Osteoblast (primary cell): ENCODE results near the gene NLGN1. TPM values are rescaled to one million over a fixed set of nuclear protein-coding genes. Genes with fewer than 3 reads are reported as not detected.

Source experiments
- DNase-seq: peaks from one replicate; pipeline ENCODE4 v3.0.0; 2011; ENCODE audit warnings: low spot score, mixed read lengths; ENCODE audit not compliant: insufficient read length; ENCODE audit errors: missing footprints
- H2AFZ ChIP-seq: 2 replicates; pipeline ENCODE4 v1.6.0; 2011; ENCODE audit warnings: mild to moderate bottlenecking, low read length
- H3K27ac ChIP-seq: 2 replicates; pipeline ENCODE4 v1.5.1; 2011; ENCODE audit warnings: mild to moderate bottlenecking, low read depth, low read length, moderate library complexity
- H3K27me3 ChIP-seq: 2 replicates; pipeline ENCODE4 v1.6.0; 2012; ENCODE audit warnings: mild to moderate bottlenecking, control low read depth, inconsistent platforms, low read length, moderate library complexity; ENCODE audit not compliant: insufficient read depth
- H3K36me3 ChIP-seq: 2 replicates; pipeline ENCODE4 v1.5.1; 2011; ENCODE audit warnings: mild to moderate bottlenecking, low read length, control low read depth, moderate library complexity; ENCODE audit not compliant: insufficient read depth
- H3K4me1 ChIP-seq: 2 replicates; pipeline ENCODE4 v1.5.1; 2011; ENCODE audit warnings: mild to moderate bottlenecking, low read length, control low read depth, moderate library complexity; ENCODE audit not compliant: insufficient read depth
- H3K4me2 ChIP-seq: 2 replicates; pipeline ENCODE4 v1.6.0; 2011; ENCODE audit warnings: mild to moderate bottlenecking, low read length; ENCODE audit not compliant: insufficient read depth
- H3K4me3 ChIP-seq: fragments of 200-600 bp; sonication (generic); 3 replicates; pipeline ENCODE4 v1.5.1; 2012; ENCODE audit warnings: mild to moderate bottlenecking, low read length, inconsistent platforms; ENCODE audit not compliant: insufficient read depth
- H3K79me2 ChIP-seq: 2 replicates; pipeline ENCODE4 v1.6.0; 2012; ENCODE audit warnings: mild to moderate bottlenecking, low read length, control low read depth, inconsistent platforms; ENCODE audit not compliant: insufficient read depth
- H3K9me3 ChIP-seq: 2 replicates; pipeline ENCODE4 v1.5.1; 2011; ENCODE audit warnings: low read depth, low read length, control low read depth
- H4K20me1 ChIP-seq: 2 replicates; pipeline ENCODE4 v1.6.0; 2012; ENCODE audit warnings: mild to moderate bottlenecking, low read length, control low read depth; ENCODE audit not compliant: insufficient read depth
- total RNA-seq: library from RNA; depleted of rRNA; stranded (reverse); fragments of >200 nt; gene quantifications from 2 replicates; pipeline ENCODE4 v1.2.3, GENCODE V29; 2012
- TF ChIP-seq, protein P1 (sequence below): IDR thresholded peaks from 2 replicates; pipeline ENCODE4 v1.5.1; 2011; ENCODE audit warnings: mild to moderate bottlenecking, low read depth, low read length, moderate library complexity; ENCODE audit errors: extremely low read depth

The NLGN1 gene
- total RNA-seq, 1 donor, result 9.0 TPM

DNA sequence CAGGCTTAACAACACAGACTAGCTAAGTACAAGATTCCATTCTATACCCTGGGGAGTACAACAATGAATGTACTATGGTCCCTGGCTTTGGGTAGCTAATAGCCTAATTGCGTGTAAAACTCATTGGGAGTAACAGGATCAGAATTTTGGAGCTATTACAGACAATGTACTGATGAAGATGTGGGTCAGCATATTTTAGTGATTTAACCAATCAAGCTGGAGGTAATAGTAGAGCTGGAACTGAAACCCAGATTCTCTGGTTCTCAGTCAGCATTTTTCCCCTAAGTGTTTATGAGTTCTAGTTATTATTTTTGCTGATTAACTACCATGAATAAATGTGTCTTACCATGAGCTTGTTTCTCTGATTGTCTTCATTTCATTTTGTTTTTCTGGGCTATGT lies 578.7 kb downstream of the NLGN1 start:
- no peaks in the 10 kb centered on the region for H3K79me2 ChIP-seq
- TF ChIP-seq, protein P1, sequence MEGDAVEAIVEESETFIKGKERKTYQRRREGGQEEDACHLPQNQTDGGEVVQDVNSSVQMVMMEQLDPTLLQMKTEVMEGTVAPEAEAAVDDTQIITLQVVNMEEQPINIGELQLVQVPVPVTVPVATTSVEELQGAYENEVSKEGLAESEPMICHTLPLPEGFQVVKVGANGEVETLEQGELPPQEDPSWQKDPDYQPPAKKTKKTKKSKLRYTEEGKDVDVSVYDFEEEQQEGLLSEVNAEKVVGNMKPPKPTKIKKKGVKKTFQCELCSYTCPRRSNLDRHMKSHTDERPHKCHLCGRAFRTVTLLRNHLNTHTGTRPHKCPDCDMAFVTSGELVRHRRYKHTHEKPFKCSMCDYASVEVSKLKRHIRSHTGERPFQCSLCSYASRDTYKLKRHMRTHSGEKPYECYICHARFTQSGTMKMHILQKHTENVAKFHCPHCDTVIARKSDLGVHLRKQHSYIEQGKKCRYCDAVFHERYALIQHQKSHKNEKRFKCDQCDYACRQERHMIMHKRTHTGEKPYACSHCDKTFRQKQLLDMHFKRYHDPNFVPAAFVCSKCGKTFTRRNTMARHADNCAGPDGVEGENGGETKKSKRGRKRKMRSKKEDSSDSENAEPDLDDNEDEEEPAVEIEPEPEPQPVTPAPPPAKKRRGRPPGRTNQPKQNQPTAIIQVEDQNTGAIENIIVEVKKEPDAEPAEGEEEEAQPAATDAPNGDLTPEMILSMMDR, result no peak
- no peaks in the 10 kb centered on the region for H3K27me3 ChIP-seq
- no peaks in the 10 kb centered on the region for H3K36me3 ChIP-seq
- no peaks in the 10 kb centered on the region for H4K20me1 ChIP-seq
- H2AFZ ChIP-seq, result no peak overlapping the region
- H3K4me3 ChIP-seq, result no peak overlapping the region
- H3K27ac ChIP-seq, result no peak overlapping the region
- no peak for DNase-seq
- no peaks in the 10 kb centered on the region for H3K9me3 ChIP-seq
- peaks cover 5% of the 10 kb centered on the region for H3K4me1 ChIP-seq
- no peak overlapping the region for H3K4me2 ChIP-seq

DNA sequence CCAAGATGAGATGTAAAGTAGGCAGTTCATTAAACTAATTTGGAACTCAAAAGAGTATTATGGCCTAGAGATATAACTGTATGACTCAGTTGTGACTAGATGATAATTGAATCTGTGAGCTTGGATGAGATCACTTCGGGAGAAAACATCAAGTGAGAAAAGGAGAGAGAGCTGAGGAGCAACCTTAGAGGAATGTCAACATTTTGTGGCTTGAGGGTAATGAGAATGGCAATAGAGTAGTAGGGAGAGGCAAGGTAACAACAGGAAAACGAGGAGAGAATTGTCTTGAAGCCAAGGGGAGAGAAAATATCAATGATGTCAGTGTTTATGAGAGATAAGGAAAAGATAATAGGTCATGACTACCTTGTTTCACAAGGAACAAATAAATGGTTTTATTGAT lies 580.2 kb downstream of the NLGN1 start:
- DNase-seq, result no peak
- peaks cover 5% of the 10 kb centered on the region for H3K4me1 ChIP-seq
- no peaks in the 10 kb centered on the region for H4K20me1 ChIP-seq
- no peak overlapping the region for H3K27ac ChIP-seq
- no peaks in the 10 kb centered on the region for H3K9me3 ChIP-seq
- no peaks in the 10 kb centered on the region for H3K27me3 ChIP-seq
- H2AFZ ChIP-seq, result no peak overlapping the region
- H3K36me3 ChIP-seq, result no peaks in the 10 kb centered on the region
- H3K79me2 ChIP-seq, result no peaks in the 10 kb centered on the region
- TF ChIP-seq, protein P1, result no peak
- no peak overlapping the region for H3K4me2 ChIP-seq
- no peak overlapping the region for H3K4me3 ChIP-seq

DNA sequence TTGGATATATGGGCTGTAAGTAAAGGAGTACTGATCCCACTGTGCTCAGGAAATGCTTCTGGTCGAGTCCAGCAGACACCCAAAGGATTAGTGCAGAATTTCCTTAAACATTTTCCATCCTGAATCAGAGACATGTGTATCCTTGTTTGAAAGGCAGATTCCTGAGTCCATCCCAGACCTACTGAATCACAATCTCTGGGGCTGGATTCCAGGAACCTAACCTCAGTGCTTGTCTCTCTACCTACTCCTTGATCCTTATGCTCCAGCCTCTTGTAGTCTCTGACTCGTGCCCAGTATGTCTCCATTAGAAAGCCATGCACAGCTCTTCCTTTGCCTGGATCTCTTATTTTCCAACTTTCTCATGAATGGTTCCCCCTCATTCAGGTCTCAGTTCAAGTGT lies 585.8 kb downstream of the NLGN1 start:
- Histone ChIP-seq H3K79me2 (no peaks in the 10 kb centered on the region), H2AFZ (no peak overlapping the region), H3K36me3 (no peaks in the 10 kb centered on the region), H3K4me1 (no peaks in the 10 kb centered on the region), H3K9me3 (no peaks in the 10 kb centered on the region), H3K27me3 (no peaks in the 10 kb centered on the region), H4K20me1 (no peaks in the 10 kb centered on the region), H3K4me2 (no peak overlapping the region), H3K27ac (no peak overlapping the region), H3K4me3 (no peak overlapping the region)
- TF ChIP-seq, protein P1, result no peak
- DNase-seq, result no peak

DNA sequence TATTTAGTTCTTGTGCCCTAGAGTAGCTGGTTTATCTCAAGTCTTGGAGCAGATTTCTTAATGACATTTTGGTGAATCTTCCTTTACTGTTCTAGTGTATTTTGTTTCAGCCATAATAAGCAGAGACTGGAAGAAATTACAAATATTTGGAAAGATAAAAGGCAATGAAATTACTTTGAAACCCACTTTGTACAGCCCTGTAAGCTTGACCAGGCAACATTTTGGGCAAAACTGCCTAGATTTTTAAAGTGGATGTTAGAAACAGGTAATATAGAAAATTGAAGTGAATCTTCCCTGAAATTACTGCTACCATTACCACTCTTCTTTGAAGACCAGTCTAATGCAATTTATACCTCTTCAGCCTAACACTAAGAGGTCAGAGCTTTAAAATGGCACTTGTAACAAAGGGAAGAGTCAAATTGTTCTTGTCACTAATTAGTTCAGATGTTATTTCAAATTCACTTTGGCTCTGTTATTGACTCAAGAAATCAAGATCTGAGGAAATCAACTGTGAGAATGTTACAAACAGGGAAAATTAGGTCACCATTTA lies 589.4 kb downstream of the NLGN1 start:
- no peak overlapping the region for H3K27ac ChIP-seq
- H3K4me2 ChIP-seq, result no peak overlapping the region
- no peaks in the 10 kb centered on the region for H3K36me3 ChIP-seq
- H3K4me1 ChIP-seq, result no peaks in the 10 kb centered on the region
- H4K20me1 ChIP-seq, result no peaks in the 10 kb centered on the region
- DNase-seq, result no peak
- no peaks in the 10 kb centered on the region for H3K79me2 ChIP-seq
- no peak overlapping the region for H3K4me3 ChIP-seq
- H2AFZ ChIP-seq, result no peak overlapping the region
- TF ChIP-seq, protein P1, result no peak
- H3K27me3 ChIP-seq, result no peaks in the 10 kb centered on the region
- no peaks in the 10 kb centered on the region for H3K9me3 ChIP-seq
